Right cardiac atrium (tissue), 5 donors: ENCODE results near the gene TRIM2. TPM values are rescaled to one million over a fixed set of nuclear protein-coding genes. Genes with fewer than 3 reads are reported as not detected.

ENCODE experiments used
- ATAC-seq, 2 donors: fragments of 200-7000 bp; cut with Tn5 transposase; one replicate each; pipeline versions ENCODE4 v1.8.0 to v1.9.1; 2020; ENCODE audit warnings: moderate library complexity in 2 of 2, mild to moderate bottlenecking in 1 of 2
- DNase-seq, 3 donors: peaks; one replicate each; pipeline ENCODE4 v3.0.0-alpha.2; 2020
- H3K27ac ChIP-seq: one replicate; pipeline ENCODE4 v1.5.1; 2013; ENCODE audit warnings: mild to moderate bottlenecking, low read length, control low read depth, moderate library complexity
- H3K27me3 ChIP-seq: one replicate; pipeline ENCODE4 v1.6.1; 2013; ENCODE audit not compliant: control insufficient read depth, insufficient read depth
- H3K4me1 ChIP-seq: one replicate; pipeline ENCODE4 v1.6.1; 2013; ENCODE audit warnings: low read length; ENCODE audit not compliant: control insufficient read depth, insufficient read depth
- H3K4me3 ChIP-seq: one replicate; pipeline ENCODE4 v1.5.1; 2013; ENCODE audit warnings: low read length, control low read depth
- H3K9me3 ChIP-seq: one replicate; pipeline ENCODE4 v1.6.1; 2013; ENCODE audit warnings: low read length; ENCODE audit not compliant: control insufficient read depth
- WGBS: extraction: QIAGEN DNeasy Blood & Tissue Kit; methylation state at CpG from one replicate; pipeline ENCODE4 v1.1.7; 2013; 5-methylcytosine and 5-hydroxymethylcytosine counted together
- intact Hi-C, 4 donors: fragments of 100-400 bp; cut with DNase I; formaldehyde crosslinking; loops; one replicate each; pipeline versions ENCODE4 v1.11.0 to v1.14.0; 2022 to 2023
- polyA plus RNA-seq: library from polyadenylated mRNA; stranded (reverse); fragments of 200-250 nt; gene quantifications from one replicate; pipeline ENCODE4 v1.2.3, GENCODE V29; 2013
- total RNA-seq, 4 donors: library from RNA; stranded (reverse); fragmentation: NEBNext Ultra II Directional; extraction: Animal tissue kit (Norgen Biotek cat#: 25700); gene quantifications; one replicate each; pipeline ENCODE4 v1.2.1, GENCODE V29; 2021
- donor health status: healthy with polysubstance abuse.
- donor health status: DM: no; HTN: yes; CAD: no.
- donor health status: DM: no; HTN: no; CAD: no.
- donor health status: DM: no; HTN: yes; CAD: no; lungs with severe emphysema.
- donor health status: DM: yes; HTN: yes; CAD: no.

The TRIM2 gene
- total and polyA plus RNA-seq, 5 donors = 7.6 to 45.3 (median 28.4) TPM

DNA sequence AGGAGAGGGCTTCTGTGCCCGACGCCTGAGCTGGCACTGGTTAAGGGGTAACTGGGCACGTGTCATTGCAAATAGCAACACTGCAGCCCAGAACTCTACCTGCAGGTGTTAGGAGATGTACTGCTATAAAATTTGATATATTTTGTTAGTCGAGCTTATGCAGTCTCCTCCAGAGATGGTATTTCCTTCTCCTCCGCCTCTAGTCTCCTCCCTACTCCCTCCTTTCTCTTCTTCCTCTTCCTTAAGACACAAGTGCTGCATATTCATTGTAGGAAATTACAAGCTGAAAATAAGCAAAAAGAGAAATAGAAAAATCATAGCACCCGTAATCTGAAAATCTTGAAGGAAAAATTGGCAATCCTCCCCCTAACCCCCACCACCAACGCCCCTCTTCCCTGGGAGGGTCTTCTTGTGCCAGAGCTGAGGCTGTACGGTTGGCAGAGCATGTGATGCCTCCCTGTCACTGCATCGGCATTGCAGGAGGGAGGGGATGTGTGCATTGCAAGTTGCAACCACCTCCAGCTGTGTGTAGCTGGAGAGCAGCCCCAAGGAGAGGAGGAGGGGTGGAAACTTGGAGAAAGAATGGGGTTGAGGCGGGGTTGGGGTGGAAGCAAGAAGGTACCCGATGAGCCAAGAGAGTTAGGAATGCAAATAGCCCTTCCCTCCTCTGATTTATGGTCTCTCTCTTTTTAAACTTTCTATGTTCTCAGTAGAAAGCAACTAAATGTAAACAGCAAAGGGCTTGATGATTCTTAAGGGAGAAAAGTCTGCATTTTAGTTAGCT lies 92.0 kb downstream of the TRIM2 start:
- H3K4me3 ChIP-seq = no peak overlapping the region
- H3K9me3 ChIP-seq = no peaks in the 10 kb centered on the region
- peak; percentile 17 to 55 for ATAC-seq
- peaks cover 3% of the 10 kb centered on the region for H3K4me1 ChIP-seq
- 70% methylated on average over 11 of the region's 11 CpGs for WGBS
- intact Hi-C loops = no loop called here
- DNase-seq = peak in 2 of 3 donors; percentile 57 to 61
- H3K27me3 ChIP-seq = no peaks in the 10 kb centered on the region
- H3K27ac ChIP-seq = no peak overlapping the region

DNA sequence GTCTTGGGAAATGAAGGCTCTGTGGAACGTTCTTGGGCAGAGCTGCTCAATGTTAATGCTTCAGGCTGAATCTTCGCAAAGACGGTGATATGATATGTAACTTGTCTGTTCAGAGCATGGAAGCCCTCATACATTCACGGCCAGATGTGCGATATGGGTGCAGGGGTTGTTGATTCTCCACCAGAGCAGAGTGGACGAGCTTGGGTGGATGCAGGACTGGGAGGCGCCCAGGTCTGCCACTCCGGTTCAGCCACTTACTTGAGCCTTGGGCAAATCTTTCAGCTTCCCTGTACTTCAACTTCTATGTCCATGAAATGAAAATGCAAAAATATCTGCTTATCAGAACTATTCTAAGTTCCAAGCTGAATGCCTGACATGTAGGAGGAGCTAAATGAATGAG lies 92.9 kb downstream of the TRIM2 start:
- Histone ChIP-seq H3K4me1 (peaks cover 3% of the 10 kb centered on the region), H3K4me3 (no peak overlapping the region), H3K9me3 (no peaks in the 10 kb centered on the region), H3K27me3 (no peaks in the 10 kb centered on the region), H3K27ac (no peak overlapping the region)
- WGBS = 71% methylated on average over 8 of the region's 8 CpGs
- intact Hi-C loops = no loop called here
- DNase-seq = no peak
- ATAC-seq = no peak

DNA sequence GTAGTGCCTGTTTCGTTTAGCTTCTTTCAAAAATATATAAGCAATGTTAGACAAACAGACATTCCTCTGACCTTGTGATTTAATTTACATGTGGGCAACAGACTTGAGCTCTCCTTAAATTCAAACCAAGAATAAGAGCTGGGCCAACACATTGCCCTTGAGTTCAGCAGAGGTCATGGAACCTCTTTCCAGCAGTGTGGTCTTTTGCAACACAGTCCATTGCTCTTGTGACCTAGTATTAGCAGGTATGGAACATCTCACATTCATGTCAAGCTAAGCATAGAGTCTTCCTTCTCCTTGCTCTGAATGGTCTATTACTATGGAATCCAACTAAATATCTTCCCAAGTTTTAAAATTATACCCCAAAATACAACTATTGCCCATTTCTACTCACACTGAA lies 106.5 kb downstream of the TRIM2 start:
- DNase-seq (no peak), ATAC-seq (no peak)
- H3K27ac ChIP-seq = no peak overlapping the region
- intact Hi-C loops = loop anchor here in 1 of 4 donors (10.0 kb wide), 1 partner anchor 96 kb away; no protein-coding TSS in a partner anchor
- H3K4me3 ChIP-seq = no peak overlapping the region
- no peaks in the 10 kb centered on the region for H3K4me1 ChIP-seq
- no peaks in the 10 kb centered on the region for H3K9me3 ChIP-seq
- H3K27me3 ChIP-seq = no peaks in the 10 kb centered on the region
- 96% methylated on average over 1 of the region's 1 CpG for WGBS

DNA sequence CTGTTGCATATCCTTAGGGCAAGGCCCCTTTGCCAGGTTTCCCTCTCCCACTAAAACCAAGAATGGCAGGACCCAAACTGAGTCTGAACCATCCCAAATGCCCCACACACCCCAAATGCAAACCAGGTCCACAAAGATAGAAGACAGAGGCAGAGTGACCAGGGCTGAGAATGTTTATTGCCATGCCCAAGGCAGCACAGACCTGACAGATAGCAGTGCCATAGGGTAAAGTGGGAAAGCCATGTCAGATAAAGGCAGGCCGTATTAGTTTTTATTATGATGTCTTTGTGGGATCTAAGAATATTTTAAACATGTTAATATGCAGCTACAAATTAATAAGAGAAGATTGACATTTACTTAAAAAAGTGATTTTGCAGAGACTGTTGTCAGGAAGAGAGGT lies 110.7 kb downstream of the TRIM2 start:
- no peak overlapping the region for H3K4me3 ChIP-seq
- DNase-seq (no peak), ATAC-seq (no peak)
- no peaks in the 10 kb centered on the region for H3K4me1 ChIP-seq
- 94% methylated on average over 1 of the region's 1 CpG for WGBS
- H3K27me3 ChIP-seq = no peaks in the 10 kb centered on the region
- intact Hi-C loops = loop anchor here (5.0 to 10.0 kb wide), 3 partner anchors 100 to 173 kb away; no protein-coding TSS in a partner anchor
- no peak overlapping the region for H3K27ac ChIP-seq
- no peaks in the 10 kb centered on the region for H3K9me3 ChIP-seq

DNA sequence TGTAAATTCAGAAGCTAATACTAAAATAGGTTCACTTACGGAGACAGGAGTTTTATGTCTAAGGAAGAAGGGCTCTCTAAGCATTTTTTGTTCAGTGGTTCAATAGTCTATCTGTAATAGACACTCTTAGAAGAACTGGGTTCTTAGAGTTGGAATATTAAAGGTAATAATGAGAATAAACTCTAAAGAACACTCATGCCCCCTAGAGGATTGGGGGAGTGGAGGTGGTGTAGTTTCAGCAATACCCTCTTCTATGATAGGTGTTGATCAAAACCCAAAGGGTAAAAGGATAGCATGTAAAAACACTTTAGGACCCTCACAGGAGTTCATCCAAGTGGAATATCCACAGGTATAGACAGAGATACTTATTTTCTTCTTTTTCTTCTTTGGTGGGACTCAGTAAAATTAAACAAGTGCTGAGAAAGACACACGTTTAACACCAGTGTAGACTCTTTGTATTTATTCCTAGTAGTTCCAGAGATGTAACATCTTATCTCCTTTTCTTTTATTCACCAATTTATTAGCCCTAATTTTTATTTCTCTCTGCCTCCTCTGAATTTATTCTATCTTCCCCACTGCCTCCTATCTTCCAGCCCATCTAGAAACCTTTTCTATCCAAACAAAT lies 114.6 kb downstream of the TRIM2 start:
- Histone ChIP-seq H3K27ac (no peak overlapping the region), H3K4me3 (no peak overlapping the region), H3K4me1 (no peaks in the 10 kb centered on the region), H3K27me3 (no peaks in the 10 kb centered on the region), H3K9me3 (no peaks in the 10 kb centered on the region)
- WGBS = 77% methylated on average over 2 of the region's 2 CpGs
- ATAC-seq (peak; percentile 68 to 79), DNase-seq (no peak)
- intact Hi-C loops = loop anchor here (2.0 to 10.0 kb wide), 5 partner anchors 104 to 177 kb away; no protein-coding TSS in a partner anchor

DNA sequence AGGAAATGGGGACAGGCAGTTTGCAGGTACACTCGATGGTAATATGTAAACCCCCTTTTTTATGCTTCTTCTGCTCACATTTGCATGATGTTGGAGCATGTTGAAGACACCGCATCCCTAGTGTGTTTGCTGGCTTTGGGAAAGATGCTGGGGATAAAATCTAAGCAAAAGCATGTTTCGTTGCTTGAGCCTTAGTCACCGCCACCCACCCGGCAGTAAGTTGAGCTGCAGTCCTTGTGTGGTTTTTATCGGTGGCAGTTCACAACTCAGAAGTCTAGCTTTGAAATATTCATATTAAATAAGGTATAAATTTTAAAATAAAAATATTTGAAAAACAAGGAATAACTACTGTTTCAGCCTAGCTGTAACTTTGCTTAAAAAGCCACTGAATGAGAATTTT lies 118.5 kb downstream of the TRIM2 start:
- Histone ChIP-seq H3K4me3 (no peak overlapping the region), H3K4me1 (no peaks in the 10 kb centered on the region), H3K9me3 (no peaks in the 10 kb centered on the region), H3K27me3 (no peaks in the 10 kb centered on the region), H3K27ac (no peak overlapping the region)
- whole genome bisulfite sequencing = 77% methylated on average over 6 of the region's 6 CpGs
- intact Hi-C loops = no loop called here
- DNase-seq (no peak), ATAC-seq (no peak)

DNA sequence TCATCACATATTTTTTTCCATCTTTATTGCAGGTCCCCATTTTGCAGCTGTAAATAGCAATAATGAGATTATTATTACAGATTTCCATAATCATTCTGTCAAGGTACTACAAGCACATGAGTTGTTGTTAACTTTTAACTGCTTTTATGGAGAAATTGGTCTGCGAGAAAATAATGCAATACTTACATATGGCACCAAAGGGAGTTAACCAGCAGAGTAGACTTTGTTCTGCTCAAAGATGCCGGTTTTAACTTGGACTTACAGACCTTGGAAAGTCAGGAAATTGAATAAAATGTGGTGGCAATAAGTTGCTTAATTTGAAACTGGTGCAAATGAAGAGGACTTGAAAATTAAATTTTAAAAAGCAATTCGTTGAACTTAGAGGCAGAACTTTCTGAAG lies 119.8 kb downstream of the TRIM2 start:
- Histone ChIP-seq H3K4me1 (no peaks in the 10 kb centered on the region), H3K27me3 (no peaks in the 10 kb centered on the region), H3K9me3 (no peaks in the 10 kb centered on the region), H3K4me3 (no peak overlapping the region), H3K27ac (no peak overlapping the region)
- no peak for DNase-seq
- WGBS = 92% methylated on average over 3 of the region's 3 CpGs
- intact Hi-C loops = no loop called here
- ATAC-seq = no peak

DNA sequence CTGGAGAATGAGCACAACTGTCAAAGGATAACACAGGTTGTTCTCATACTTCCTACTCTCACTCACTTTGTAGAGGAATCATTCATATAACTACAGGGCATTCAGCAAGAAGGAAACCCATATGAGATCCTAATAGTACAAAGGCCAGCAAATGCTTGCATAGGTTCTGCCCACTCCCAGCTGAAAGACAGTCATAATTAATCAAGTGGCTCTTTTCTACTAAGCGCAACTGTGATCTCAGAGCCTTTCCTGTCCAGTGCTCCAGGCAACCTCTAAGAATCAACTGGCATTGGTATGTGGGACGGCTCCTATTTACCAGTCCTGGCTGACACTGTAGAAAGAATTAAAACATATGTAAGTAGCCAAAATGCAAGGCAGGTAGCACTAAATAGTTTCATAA lies 121.3 kb downstream of the TRIM2 start:
- DNase-seq = no peak
- ATAC-seq = no peak
- WGBS = 93% methylated on average over 2 of the region's 2 CpGs
- H3K4me3 ChIP-seq = no peak overlapping the region
- intact Hi-C loops = no loop called here
- no peaks in the 10 kb centered on the region for H3K4me1 ChIP-seq
- H3K27ac ChIP-seq = no peak overlapping the region
- H3K9me3 ChIP-seq = no peaks in the 10 kb centered on the region
- H3K27me3 ChIP-seq = no peaks in the 10 kb centered on the region

DNA sequence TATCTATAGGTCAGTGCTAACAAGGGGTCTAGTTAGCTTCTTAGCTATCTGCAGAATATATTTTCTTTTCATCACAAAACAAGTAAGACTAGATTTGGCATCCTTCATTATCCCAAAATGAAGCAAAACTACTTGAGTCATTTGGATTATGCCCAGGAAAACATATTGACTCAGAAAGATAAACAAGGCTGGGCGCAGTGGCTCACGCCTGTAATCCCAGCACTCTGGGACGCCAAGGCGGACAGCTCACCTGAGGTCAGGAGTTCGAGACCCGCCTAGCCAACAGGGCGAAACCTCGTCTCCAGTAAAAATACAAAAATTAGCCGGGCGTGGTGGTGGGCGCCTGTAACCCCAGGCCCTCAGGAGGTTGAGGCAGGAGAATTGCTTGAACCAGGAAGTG lies 122.3 kb downstream of the TRIM2 start:
- Histone ChIP-seq H3K27me3 (no peaks in the 10 kb centered on the region), H3K4me3 (no peak overlapping the region), H3K27ac (no peak overlapping the region), H3K9me3 (no peaks in the 10 kb centered on the region), H3K4me1 (no peaks in the 10 kb centered on the region)
- 95% methylated on average over 11 of the region's 11 CpGs for WGBS
- DNase-seq = no peak
- intact Hi-C loops = no loop called here
- no peak for ATAC-seq

DNA sequence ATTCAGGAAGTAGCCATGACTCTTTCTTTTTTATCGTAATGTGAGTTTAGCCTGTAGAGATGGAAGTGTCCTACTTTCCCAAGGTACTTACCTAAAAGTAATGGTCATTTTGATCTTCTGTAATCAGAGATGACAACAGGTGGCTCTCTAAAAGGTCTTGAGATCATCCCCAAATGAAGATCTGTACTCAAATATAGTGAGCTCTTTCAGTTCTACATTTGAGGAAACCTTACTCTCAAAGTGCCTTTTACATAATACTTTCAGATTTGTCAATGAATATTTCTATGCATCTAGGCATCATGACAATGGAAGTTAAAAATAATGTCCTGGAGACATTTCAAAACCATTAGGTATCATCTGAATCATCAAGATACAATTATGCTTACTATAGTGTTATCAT lies 123.0 kb downstream of the TRIM2 start:
- H3K27ac ChIP-seq = no peak overlapping the region
- ATAC-seq (no peak), DNase-seq (no peak)
- H3K9me3 ChIP-seq = no peaks in the 10 kb centered on the region
- no peak overlapping the region for H3K4me3 ChIP-seq
- intact Hi-C loops = no loop called here
- H3K27me3 ChIP-seq = no peaks in the 10 kb centered on the region
- no peaks in the 10 kb centered on the region for H3K4me1 ChIP-seq
- 83% methylated on average over 1 of the region's 1 CpG for WGBS

DNA sequence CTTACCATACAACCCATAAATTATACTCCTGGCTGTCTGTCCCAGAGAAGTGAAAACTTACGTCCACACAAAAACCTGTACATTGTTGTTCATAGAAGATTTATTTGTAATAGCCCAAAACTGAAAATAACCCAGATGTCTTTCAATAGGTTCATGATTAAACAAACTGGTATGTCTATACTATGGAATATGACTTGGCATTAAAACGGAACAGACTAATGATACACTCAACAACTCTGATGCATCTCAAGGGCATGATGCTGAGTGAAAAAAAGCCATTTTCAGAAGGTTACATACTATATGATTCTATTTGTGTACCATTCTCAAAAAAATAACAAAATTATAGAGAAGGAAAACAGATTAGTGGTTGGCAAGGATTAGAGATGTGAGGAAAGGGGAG lies 128.7 kb downstream of the TRIM2 start:
- Histone ChIP-seq H3K4me3 (no peak overlapping the region), H3K4me1 (no peaks in the 10 kb centered on the region), H3K27me3 (no peaks in the 10 kb centered on the region), H3K27ac (no peak overlapping the region), H3K9me3 (no peaks in the 10 kb centered on the region)
- 93% methylated on average over 2 of the region's 2 CpGs for WGBS
- intact Hi-C loops = no loop called here
- DNase-seq (no peak), ATAC-seq (no peak)
